CD14-positive monocyte (primary cell): ENCODE data around the gene TSG101. TPM values are rescaled to one million over a fixed set of nuclear protein-coding genes. Genes with fewer than 3 reads are reported as not detected.

ENCODE experiments used
- DNase-seq, 3 donors: peaks; one replicate each; pipeline ENCODE4 v3.0.0-alpha.2; 2011 to 2022
- H2AFZ ChIP-seq: 2 replicates; pipeline ENCODE4 v1.6.0; 2012; ENCODE audit warnings: mild to moderate bottlenecking, low read depth, low read length, inconsistent platforms; ENCODE audit not compliant: insufficient read depth, poor library complexity, severe bottlenecking
- H3K27ac ChIP-seq, 2 donors: 1 replicate in 1 of 2; 2 replicates in 1 of 2; pipeline ENCODE4 v1.5.1; 2012 to 2013; ENCODE audit warnings: low read length in 2 of 2, control low read depth in 1 of 2, inconsistent platforms in 1 of 2, low read depth in 1 of 2, mild to moderate bottlenecking in 1 of 2
- H3K27me3 ChIP-seq, 2 donors: one replicate each; pipeline versions ENCODE4 v1.6.0 to v1.6.1; 2011 to 2013; ENCODE audit warnings: low read length in 2 of 2; ENCODE audit not compliant: control insufficient read depth in 2 of 2, insufficient read depth in 2 of 2
- H3K36me3 ChIP-seq, 2 donors: replicated peaks in 1 of 2; 1 replicate in 1 of 2; 2 replicates in 1 of 2; pipeline versions ENCODE4 v1.5.1 to v1.6.1; 2012 to 2013; ENCODE audit warnings: low read length in 2 of 2, control low read depth in 1 of 2, inconsistent platforms in 1 of 2, mild to moderate bottlenecking in 1 of 2; ENCODE audit not compliant: insufficient read depth in 2 of 2, control insufficient read depth in 1 of 2
- H3K4me1 ChIP-seq, 2 donors: 1 replicate in 1 of 2; 2 replicates in 1 of 2; pipeline versions ENCODE4 v1.5.1 to v1.6.1; 2012 to 2013; ENCODE audit warnings: low read length in 2 of 2, control low read depth in 1 of 2, inconsistent platforms in 1 of 2, mild to moderate bottlenecking in 1 of 2, moderate library complexity in 1 of 2; ENCODE audit not compliant: insufficient read depth in 2 of 2, control insufficient read depth in 1 of 2
- H3K4me2 ChIP-seq: replicated peaks from 2 replicates; pipeline ENCODE3; 2012; ENCODE audit warnings: low read length, moderate library complexity, mild to moderate bottlenecking; ENCODE audit not compliant: poor library complexity, severe bottlenecking; ENCODE audit errors: extremely low read depth
- H3K4me3 ChIP-seq, 3 experiments: fragments of 200-600 bp in 1 of 3; sonication (generic) in 1 of 3; replicated peaks in 1 of 3; 1 replicate in 2 of 3; 2 replicates in 1 of 3; pipeline ENCODE4 v1.5.1; 2011 to 2013; ENCODE audit warnings: low read length in 3 of 3, mild to moderate bottlenecking in 3 of 3, control low read depth in 2 of 3, low read depth in 2 of 3, inconsistent platforms in 1 of 3, moderate library complexity in 1 of 3
- H3K79me2 ChIP-seq: 2 replicates; pipeline ENCODE4 v1.6.0; 2012; ENCODE audit warnings: mild to moderate bottlenecking, control low read depth, inconsistent platforms, low read length, moderate library complexity; ENCODE audit not compliant: insufficient read depth
- H3K9ac ChIP-seq: 2 replicates; pipeline ENCODE4 v1.6.0; 2017; ENCODE audit warnings: low read length, mild to moderate bottlenecking; ENCODE audit not compliant: insufficient read depth, poor library complexity, severe bottlenecking
- H3K9me3 ChIP-seq, 2 donors: replicated peaks in 1 of 2; 1 replicate in 1 of 2; 2 replicates in 1 of 2; pipeline versions ENCODE4 v1.5.1 to v1.6.1; 2012 to 2013; ENCODE audit warnings: low read length in 2 of 2, control low read depth in 1 of 2; ENCODE audit not compliant: control insufficient read depth in 1 of 2, insufficient read depth in 1 of 2
- H4K20me1 ChIP-seq: 2 replicates; pipeline ENCODE4 v1.6.0; 2012; ENCODE audit warnings: mild to moderate bottlenecking, low read length, control low read depth, moderate library complexity; ENCODE audit not compliant: insufficient read depth
- H3K27ac Mint-ChIP-seq, 7 donors: one replicate each; pipeline ENCODE4 v1.8.0; 2020; ENCODE audit warnings: mild to moderate bottlenecking in 7 of 7, mixed read lengths in 7 of 7, moderate library complexity in 6 of 7, inconsistent platforms in 2 of 7
- H3K27me3 Mint-ChIP-seq, 3 donors: one replicate each; pipeline ENCODE4 v1.8.0; 2021 to 2022; ENCODE audit warnings: low read depth in 3 of 3, mild to moderate bottlenecking in 3 of 3, mixed read lengths in 3 of 3, moderate library complexity in 3 of 3, inconsistent platforms in 1 of 3
- H3K36me3 Mint-ChIP-seq, 2 donors: one replicate each; pipeline ENCODE4 v1.8.0; 2020; ENCODE audit warnings: mixed read lengths in 2 of 2, inconsistent platforms in 1 of 2, mild to moderate bottlenecking in 1 of 2
- H3K4me1 Mint-ChIP-seq: one replicate; pipeline ENCODE4 v1.8.0; 2020; ENCODE audit warnings: mild to moderate bottlenecking, mixed read lengths
- H3K4me3 Mint-ChIP-seq, 2 donors: one replicate each; pipeline ENCODE4 v1.8.0; 2020; ENCODE audit warnings: mild to moderate bottlenecking in 2 of 2, mixed read lengths in 2 of 2, moderate library complexity in 1 of 2
- H3K9me3 Mint-ChIP-seq, 7 donors: one replicate each; pipeline ENCODE4 v1.8.0; 2020 to 2022; ENCODE audit warnings: mixed read lengths in 7 of 7, mild to moderate bottlenecking in 6 of 7, moderate library complexity in 6 of 7, inconsistent platforms in 2 of 7
- WGBS: methylation state at CpG from one replicate; pipeline ENCODE4 v1.1.5; 2013; ENCODE audit warnings: missing lambda C conversion rate; ENCODE audit not compliant: insufficient coverage; 5-methylcytosine and 5-hydroxymethylcytosine counted together
- intact Hi-C, 2 donors: fragments of 100-400 bp; cut with micrococcal nuclease; formaldehyde crosslinking; loops; one replicate each; pipeline versions ENCODE4 v1.15.0 to v1.15.1; 2023
- polyA plus RNA-seq, 3 donors: library from polyadenylated mRNA; depleted of rRNA in 1 of 3; unstranded in 2 of 3; stranded (reverse) in 1 of 3; fragments of 300-500 nt in 2 of 3; fragments of >200 nt in 1 of 3; fragmentation: Illumina TruSeq in 2 of 3; gene quantifications; 1 replicate in 2 of 3; 2 replicates in 1 of 3; pipeline ENCODE4 v1.2.3, GENCODE V29; 2012 to 2021
- TF ChIP-seq, protein P1 (sequence below): fragments of 200-600 bp; IDR thresholded peaks from one replicate; pipeline ENCODE4 v1.8.0; 2022; ENCODE audit warnings: antibody characterized with exemption, mild to moderate bottlenecking

The TSG101 gene
- polyA plus RNA-seq, 3 donors: 76.7 to 116 (median 112) TPM

GRCh38 chr11:18459634-18460033 lies 67.1 kb downstream of the TSG101 start:
- no CpG with 5 or more reads among the region's 4 CpGs for WGBS
- Mint-ChIP-seq H3K4me1 (no peaks in the 10 kb centered on the region), H3K36me3 (no peaks in the 10 kb centered on the region)

DNA sequence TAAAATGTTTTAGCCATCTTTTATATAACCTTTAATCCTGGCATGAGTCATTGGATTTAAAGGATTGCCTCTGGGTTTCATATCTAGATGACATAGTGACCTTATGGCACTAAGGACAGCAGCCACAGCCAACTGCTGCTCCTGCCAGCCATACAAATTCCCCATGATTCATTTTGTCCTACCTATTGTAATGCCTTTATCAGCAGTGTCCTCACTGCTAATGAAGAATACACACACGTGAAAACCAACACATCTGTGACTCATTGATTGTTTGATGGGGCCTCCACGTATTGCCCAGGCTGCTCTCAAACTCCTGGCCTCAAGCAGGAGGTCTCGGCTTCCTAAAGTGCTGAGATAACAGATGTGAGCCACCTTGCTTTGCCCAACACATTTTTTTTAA lies 69.3 kb downstream of the TSG101 start:
- Mint-ChIP-seq H3K4me3 (no peak overlapping the region), H3K27ac (no peak overlapping the region), H3K9me3 (peaks cover 0 to 2% (median 0%) of the 10 kb centered on the region in 7 donors), H3K36me3 (no peaks in the 10 kb centered on the region), H3K27me3 (peaks cover 0 to 25% (median 2%) of the 10 kb centered on the region in 3 donors), H3K4me1 (no peaks in the 10 kb centered on the region)
- Histone ChIP-seq H3K9ac (no peak overlapping the region), H3K4me1 (no peaks in the 10 kb centered on the region), H3K9me3 (no peaks in the 10 kb centered on the region), H3K79me2 (no peaks in the 10 kb centered on the region), H3K27ac (no peak overlapping the region), H4K20me1 (no peaks in the 10 kb centered on the region), H3K4me3 (no peak overlapping the region), H2AFZ (no peak overlapping the region), H3K36me3 (no peaks in the 10 kb centered on the region), H3K4me2 (no peak overlapping the region), H3K27me3 (no peaks in the 10 kb centered on the region)
- intact Hi-C loops: no loop called here
- TF ChIP-seq, protein P1, sequence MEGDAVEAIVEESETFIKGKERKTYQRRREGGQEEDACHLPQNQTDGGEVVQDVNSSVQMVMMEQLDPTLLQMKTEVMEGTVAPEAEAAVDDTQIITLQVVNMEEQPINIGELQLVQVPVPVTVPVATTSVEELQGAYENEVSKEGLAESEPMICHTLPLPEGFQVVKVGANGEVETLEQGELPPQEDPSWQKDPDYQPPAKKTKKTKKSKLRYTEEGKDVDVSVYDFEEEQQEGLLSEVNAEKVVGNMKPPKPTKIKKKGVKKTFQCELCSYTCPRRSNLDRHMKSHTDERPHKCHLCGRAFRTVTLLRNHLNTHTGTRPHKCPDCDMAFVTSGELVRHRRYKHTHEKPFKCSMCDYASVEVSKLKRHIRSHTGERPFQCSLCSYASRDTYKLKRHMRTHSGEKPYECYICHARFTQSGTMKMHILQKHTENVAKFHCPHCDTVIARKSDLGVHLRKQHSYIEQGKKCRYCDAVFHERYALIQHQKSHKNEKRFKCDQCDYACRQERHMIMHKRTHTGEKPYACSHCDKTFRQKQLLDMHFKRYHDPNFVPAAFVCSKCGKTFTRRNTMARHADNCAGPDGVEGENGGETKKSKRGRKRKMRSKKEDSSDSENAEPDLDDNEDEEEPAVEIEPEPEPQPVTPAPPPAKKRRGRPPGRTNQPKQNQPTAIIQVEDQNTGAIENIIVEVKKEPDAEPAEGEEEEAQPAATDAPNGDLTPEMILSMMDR: no peak
- no peak for DNase-seq
- 86% methylated on average over 2 of the region's 3 CpGs for WGBS

More at GRCh38 chr11:18459634-18460033, 67.1 kb downstream of the TSG101 start:
- H3K27ac Mint-ChIP-seq: peak overlapping the region in 1 of 7 donors; percentile 38
- Histone ChIP-seq H3K9ac (no peak overlapping the region), H3K9me3 (no peaks in the 10 kb centered on the region), H3K4me1 (no peaks in the 10 kb centered on the region), H3K79me2 (no peaks in the 10 kb centered on the region), H3K4me2 (no peak overlapping the region), H3K36me3 (no peaks in the 10 kb centered on the region), H4K20me1 (no peaks in the 10 kb centered on the region), H3K27me3 (no peaks in the 10 kb centered on the region), H3K27ac (no peak overlapping the region), H2AFZ (no peak overlapping the region), H3K4me3 (no peak overlapping the region)
- TF ChIP-seq, protein P1: no peak
- H3K9me3 Mint-ChIP-seq: peaks cover 0 to 2% (median 0%) of the 10 kb centered on the region in 7 donors
- no peak overlapping the region for H3K4me3 Mint-ChIP-seq
- intact Hi-C loops: no loop called here
- no peak for DNase-seq
- H3K27me3 Mint-ChIP-seq: peaks cover 0 to 21% (median 2%) of the 10 kb centered on the region in 3 donors
